ENCODE data around the gene DLX5. TPM values are rescaled to one million over a fixed set of nuclear protein-coding genes. Genes with fewer than 3 reads are reported as not detected.
"Not testable (repeated sequence)": the region's sequence is repeated elsewhere in the genome, so short reads cannot be mapped to it uniquely, and the experiment has no call there.

The DLX5 gene
- total RNA-seq, result not detected in 2 replicates
- 0.10 TPM for polyA plus RNA-seq (2012)

- peak; percentile 56 for DNase-seq (ENCODE audit: low read depth)
These were observed at the start of gene DLX5 for GRCh38 chr7:97024209-97025129. DLX5 (minus strand) TSS chr7:97024831; CDS start chr7:97024623, 208 bp downstream.

- not testable (repeated sequence) for DNase-seq (ENCODE audit: low read depth)
These were observed 47.4 kb upstream of the DLX5 start for GRCh38 chr7:97072025-97072424.

- peak; percentile 76 for DNase-seq (ENCODE audit: low read depth)
These were observed 40.4 kb upstream of the DLX5 start for GRCh38 chr7:97064972-97065587.

- no peak for DNase-seq (ENCODE audit: low read depth)
These were observed 39.4 kb upstream of the DLX5 start for GRCh38 chr7:97064020-97064419.

- DNase-seq (ENCODE audit: low read depth), result no peak
These were observed 18.6 kb upstream of the DLX5 start for GRCh38 chr7:97043281-97043680.

- DNase-seq (ENCODE audit: low read depth), result no peak
These were observed 14.9 kb upstream of the DLX5 start for GRCh38 chr7:97039374-97040065.

- DNase-seq (ENCODE audit: low read depth), result not testable (repeated sequence)
These were observed 9.7 kb upstream of the DLX5 start for GRCh38 chr7:97034213-97034852.

GRCh38 chr7:97027427-97028234, 3.0 kb upstream of the DLX5 start:
- DNase-seq (ENCODE audit: low read depth), result peak; percentile 90

- no peak for DNase-seq (ENCODE audit: low read depth)
These were observed 2.2 kb upstream of the DLX5 start for GRCh38 chr7:97026715-97027426.

GRCh38 chr7:97025983-97026714, 1.5 kb upstream of the DLX5 start:
- no peak for DNase-seq (ENCODE audit: low read depth)

- DNase-seq (ENCODE audit: low read depth), result no peak
These were observed 484 bp upstream of the DLX5 start for GRCh38 chr7:97025130-97025499.

- no peak for DNase-seq (ENCODE audit: low read depth)
These were observed 1.9 kb downstream of the DLX5 start for GRCh38 chr7:97022491-97023306.

GRCh38 chr7:97021747-97022490, 2.7 kb downstream of the DLX5 start:
- no peak for DNase-seq (ENCODE audit: low read depth)

GRCh38 chr7:97020996-97021746, 3.5 kb downstream of the DLX5 start:
- no peak for DNase-seq (ENCODE audit: low read depth)

- DNase-seq (ENCODE audit: low read depth), result no peak
These were observed 4.0 kb downstream of the DLX5 start for GRCh38 chr7:97020601-97020995.

- no peak for DNase-seq (ENCODE audit: low read depth)
These were observed 4.9 kb downstream of the DLX5 start for GRCh38 chr7:97019710-97020225.

Measured in myocyte (in vitro differentiated cells).